Motor neuron (in vitro differentiated cells): ENCODE data around the gene HIGD2A. TPM values are rescaled to one million over a fixed set of nuclear protein-coding genes. Genes with fewer than 3 reads are reported as not detected.
"Not testable (repeated sequence)": the region's sequence is repeated elsewhere in the genome, so short reads cannot be mapped to it uniquely, and the experiment has no call there.

Experiments used
- ATAC-seq, 8 experiments: fragments of 200-7000 bp; cut with Tn5 transposase; replicated peaks in 6 of 8; 2 replicates each; pipeline ENCODE4 v1.8.0; 2021; ENCODE audit warnings: mild to moderate bottlenecking in 8 of 8, moderate library complexity in 8 of 8
- H3K27ac ChIP-seq, 2 donors: fragments of 250-450 bp; sonication (Bioruptor Pico); 2 replicates each; pipeline ENCODE4 v1.9.0; 2021; ENCODE audit warnings: antibody characterized with exemption in 2 of 2, mild to moderate bottlenecking in 2 of 2, moderate library complexity in 1 of 2
- H3K4me1 ChIP-seq, 2 donors: fragments of 250-450 bp; sonication (Bioruptor Pico); replicated peaks in 1 of 2; 2 replicates each; pipeline ENCODE4 v1.6.1; 2021; ENCODE audit warnings: antibody characterized with exemption in 2 of 2, mild to moderate bottlenecking in 2 of 2, moderate library complexity in 1 of 2
- H3K4me3 ChIP-seq, 5 donors: fragments of 250-450 bp; sonication (Bioruptor Pico); 2 replicates each; pipeline ENCODE4 v1.9.0; 2021; ENCODE audit warnings: antibody characterized with exemption in 5 of 5, mild to moderate bottlenecking in 5 of 5, moderate library complexity in 4 of 5
- WGBS, 10 experiments: fragments of 450-650 bp; shearing (Covaris generic); methylation state at CpG; one replicate each; pipeline ENCODE4 v1.0.0; 2022; 5-methylcytosine and 5-hydroxymethylcytosine counted together
- in situ Hi-C, 9 experiments: fragments of 400-800 bp; cut with MboI; loops; one replicate each; pipeline ENCODE4 v1.15.0; 2021; ENCODE audit warnings: low sequenced_read_pairs in 9 of 9, low pct_unique_long_range_greater_than_20kb in 2 of 9; ENCODE audit not compliant: unreplicated experiment in 9 of 9
- total RNA-seq, 8 experiments: library from RNA; unstranded; fragments of 300-600 nt; gene quantifications; 2 replicates each; pipeline versions ENCODE4 v1.2.3 to v1.2.4, GENCODE V29; 2022

Gene HIGD2A
- total RNA-seq, 8 experiments from 2014 or later, result 91.0 to 169 (median 125) TPM

- peak in 3 of 8 experiments; percentile 70 to 76 (median 73) for ATAC-seq
- 20 to 86% (median 53%) methylated on average over 1 to 5 of the region's 6 CpGs; no CpG with 5 or more reads in 4 of the 10 experiments for WGBS, 10 experiments
- no peak overlapping the region for H3K4me3 ChIP-seq
- H3K4me1 ChIP-seq, result no peaks in the 10 kb centered on the region
- in situ Hi-C loops, result no loop called here
- no peak overlapping the region for H3K27ac ChIP-seq
Observed at GRCh38 chr5:176407456-176408251, 19.1 kb downstream of the HIGD2A start.

GRCh38 chr5:176408252-176408573 lies 19.7 kb downstream of the HIGD2A start:
- H3K4me3 ChIP-seq, H3K27ac ChIP-seq, ATAC-seq, in situ Hi-C loops, H3K4me1 ChIP-seq: not testable (repeated sequence)
- WGBS, 10 experiments, result 19 to 100% (median 92%) methylated on average over 1 to 7 of the region's 10 CpGs; no CpG with 5 or more reads in 3 of the 10 experiments

- WGBS, 10 experiments, result 60 to 97% (median 87%) methylated on average over 1 to 5 of the region's 5 CpGs; no CpG with 5 or more reads in 5 of the 10 experiments
- no peak for ATAC-seq
- no peak overlapping the region for H3K27ac ChIP-seq
- no peaks in the 10 kb centered on the region for H3K4me1 ChIP-seq
- no peak overlapping the region for H3K4me3 ChIP-seq
- in situ Hi-C loops, result no loop called here
Observed at GRCh38 chr5:176408590-176408989, 20.0 kb downstream of the HIGD2A start.

- peaks cover 0 to under 1% of the 10 kb centered on the region in 2 donors for H3K4me1 ChIP-seq
- 60 to 100% (median 99%) methylated on average over 1 to 4 of the region's 4 CpGs; no CpG with 5 or more reads in 6 of the 10 experiments for WGBS, 10 experiments
- H3K4me3 ChIP-seq, result no peak overlapping the region
- no peak for ATAC-seq
- in situ Hi-C loops, result no loop called here
- no peak overlapping the region for H3K27ac ChIP-seq
Observed at GRCh38 chr5:176409765-176410164, 21.2 kb downstream of the HIGD2A start.

GRCh38 chr5:176410486-176411180 lies 22.1 kb downstream of the HIGD2A start:
- in situ Hi-C loops, result no loop called here
- 50 to 100% (median 82%) methylated on average over 1 to 3 of the region's 5 CpGs; no CpG with 5 or more reads in 4 of the 10 experiments for WGBS, 10 experiments
- Histone ChIP-seq H3K4me1 (peaks cover 0 to 10% of the 10 kb centered on the region in 2 donors), H3K27ac (no peak overlapping the region), H3K4me3 (no peak overlapping the region)
- no peak for ATAC-seq

GRCh38 chr5:176412517-176413254 lies 24.1 kb downstream of the HIGD2A start:
- peaks cover 6 to 18% of the 10 kb centered on the region in 2 donors for H3K4me1 ChIP-seq
- WGBS, 10 experiments, result 20 to 100% (median 81%) methylated on average over 1 to 6 of the region's 10 CpGs; no CpG with 5 or more reads in 2 of the 10 experiments
- in situ Hi-C loops, result no loop called here
- H3K27ac ChIP-seq, result no peak overlapping the region
- ATAC-seq, result no peak
- H3K4me3 ChIP-seq, result no peak overlapping the region

- H3K4me3 ChIP-seq, result no peak overlapping the region
- H3K27ac ChIP-seq, result no peak overlapping the region
- H3K4me1 ChIP-seq, result peaks cover 6 to 18% of the 10 kb centered on the region in 2 donors
- peak in 1 of 8 experiments; percentile 3 for ATAC-seq
- WGBS, 10 experiments, result 100% methylated on average over 2 of the region's 2 CpGs; no CpG with 5 or more reads in 8 of the 10 experiments
- in situ Hi-C loops, result no loop called here
Observed at GRCh38 chr5:176413255-176413565, 24.7 kb downstream of the HIGD2A start.

- ATAC-seq, result no peak
- Histone ChIP-seq H3K4me1 (peaks cover 6 to 18% of the 10 kb centered on the region in 2 donors), H3K4me3 (no peak overlapping the region), H3K27ac (no peak overlapping the region)
- in situ Hi-C loops, result no loop called here
- 80 to 90% methylated on average over 2 to 4 of the region's 7 CpGs; no CpG with 5 or more reads in 8 of the 10 experiments for WGBS, 10 experiments
Observed at GRCh38 chr5:176413709-176414191, 25.2 kb downstream of the HIGD2A start.

GRCh38 chr5:176414704-176415103 lies 26.2 kb downstream of the HIGD2A start:
- in situ Hi-C loops, result no loop called here
- H3K27ac ChIP-seq, result no peak overlapping the region
- WGBS, 10 experiments, result 40 to 100% (median 66%) methylated on average over 1 to 3 of the region's 3 CpGs; no CpG with 5 or more reads in 3 of the 10 experiments
- no peak overlapping the region for H3K4me3 ChIP-seq
- ATAC-seq, result no peak
- H3K4me1 ChIP-seq, result peaks cover 6 to 18% of the 10 kb centered on the region in 2 donors

GRCh38 chr5:176415240-176415951 lies 26.8 kb downstream of the HIGD2A start:
- H3K27ac ChIP-seq, result peak overlapping the region in 1 of 2 donors; percentile 68
- in situ Hi-C loops, result no loop called here
- peak overlapping the region; percentile 79 to 85 (median 80) for H3K4me3 ChIP-seq
- ATAC-seq, result no peak
- H3K4me1 ChIP-seq, result peaks cover 6 to 18% of the 10 kb centered on the region in 2 donors
- WGBS, 10 experiments, result 33 to 94% (median 81%) methylated on average over 1 to 10 of the region's 13 CpGs; no CpG with 5 or more reads in 1 of the 10 experiments

GRCh38 chr5:176415952-176416924 lies 27.7 kb downstream of the HIGD2A start, which contains the start of gene CLTB:
CLTB (minus strand) TSS chr5:176416539; CDS start chr5:176416363, 176 bp downstream.
- Histone ChIP-seq H3K27ac (peak within 1 kb of the TSS; percentile 68 to 71), H3K4me3 (peak within 1 kb of the TSS; percentile 79 to 85 (median 80)), H3K4me1 (peaks cover 6 to 18% of the 10 kb centered on the region in 2 donors)
- 0 to 4% (median 0%) methylated on average over 1 to 12 of the region's 107 CpGs; no CpG with 5 or more reads in 7 of the 10 experiments for WGBS, 10 experiments
- peak; percentile 79 to 98 (median 96) for ATAC-seq
- in situ Hi-C loops, result no loop called here
